Renal cortical epithelial cell (primary cell): ENCODE data around the gene SF3B4. TPM values are rescaled to one million over a fixed set of nuclear protein-coding genes. Genes with fewer than 3 reads are reported as not detected.
"Not testable (repeated sequence)": the region's sequence is repeated elsewhere in the genome, so short reads cannot be mapped to it uniquely, and the experiment has no call there.

Experiments used
- DNase-seq: peaks from one replicate; pipeline ENCODE4 v3.0.0-alpha.2; 2011; ENCODE audit warnings: low read depth
- total RNA-seq: library from RNA; depleted of rRNA; stranded (reverse); fragments of >200 nt; gene quantifications from 2 replicates; pipeline ENCODE4 v1.2.3, GENCODE V29; 2014

Gene SF3B4
- total RNA-seq: 10.2 and 20.0 TPM in 2 replicates

DNA sequence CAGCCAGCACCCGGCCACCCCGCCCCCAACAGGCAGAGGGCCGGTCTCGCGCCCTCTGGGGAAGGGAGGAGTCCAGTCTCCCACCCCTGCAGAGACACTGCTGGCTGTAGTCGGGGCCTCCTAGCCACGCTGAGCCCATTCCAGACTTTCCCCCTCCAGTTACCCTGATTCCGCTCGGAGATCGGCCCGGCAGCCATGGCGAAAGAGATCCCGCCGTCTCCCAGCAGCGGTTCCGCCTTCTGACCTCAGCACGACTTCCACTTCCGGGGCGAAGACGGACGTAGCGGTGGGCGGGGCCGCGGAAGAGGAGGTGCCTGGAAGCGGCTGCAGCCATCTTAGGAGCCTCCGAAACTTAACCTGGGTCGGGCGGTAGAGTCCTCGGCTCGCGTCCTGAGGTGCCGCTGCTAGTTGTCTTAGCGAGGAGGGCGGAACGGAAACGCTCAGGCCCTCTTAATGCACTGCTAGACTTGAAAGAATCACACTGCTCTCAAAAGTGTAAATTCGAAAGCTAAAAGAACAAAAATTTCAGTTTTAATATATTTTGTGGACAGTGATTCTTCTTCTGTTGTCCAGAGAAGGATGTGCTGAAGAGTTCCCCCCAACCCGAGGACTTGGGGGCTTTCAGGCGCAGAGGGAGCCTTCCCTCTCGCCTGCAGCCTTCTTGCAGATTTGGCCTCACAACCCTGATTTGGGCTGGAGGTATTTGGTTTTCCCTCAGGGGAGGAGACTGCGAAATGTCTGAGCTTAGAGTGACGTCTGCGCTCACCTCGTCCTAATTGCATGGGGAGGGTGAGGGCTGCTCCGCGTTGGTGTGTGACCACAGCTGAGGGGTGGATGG is at the start of gene SF3B4:
Gene SF3B4, minus strand, starts transcription at position 241 of the 838 bp plus-strand sequence. Its CDS starts 44 bp downstream, at position 197.
- DNase-seq: peak; percentile 87

GRCh38 chr1:149977345-149977744 is 49.7 kb upstream of the SF3B4 start:
- no peak for DNase-seq

GRCh38 chr1:149972547-149972946 is 44.9 kb upstream of the SF3B4 start:
- no peak for DNase-seq

- no peak for DNase-seq
These were observed 40.0 kb upstream of the SF3B4 start for GRCh38 chr1:149967646-149968045.

GRCh38 chr1:149967041-149967440 is 39.4 kb upstream of the SF3B4 start:
- DNase-seq: no peak

DNA sequence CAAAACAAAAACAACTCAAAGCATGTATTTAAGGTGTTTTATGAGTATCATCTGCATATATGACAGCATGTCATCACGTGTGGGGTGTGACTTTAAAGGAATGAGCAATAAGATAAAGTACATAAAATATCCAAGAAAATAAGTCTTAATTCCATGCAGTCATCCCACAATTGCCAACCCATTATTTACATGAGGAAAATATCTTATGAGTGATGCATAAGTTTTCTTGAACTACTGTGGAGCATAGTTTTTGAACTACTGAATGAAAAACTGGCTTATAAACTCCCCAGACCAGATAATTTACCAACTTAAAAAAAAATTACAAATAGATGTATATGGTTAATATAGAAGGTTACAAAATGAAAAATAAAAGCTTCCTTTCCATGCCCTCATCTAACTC is 38.8 kb upstream of the SF3B4 start:
- no peak for DNase-seq

DNA sequence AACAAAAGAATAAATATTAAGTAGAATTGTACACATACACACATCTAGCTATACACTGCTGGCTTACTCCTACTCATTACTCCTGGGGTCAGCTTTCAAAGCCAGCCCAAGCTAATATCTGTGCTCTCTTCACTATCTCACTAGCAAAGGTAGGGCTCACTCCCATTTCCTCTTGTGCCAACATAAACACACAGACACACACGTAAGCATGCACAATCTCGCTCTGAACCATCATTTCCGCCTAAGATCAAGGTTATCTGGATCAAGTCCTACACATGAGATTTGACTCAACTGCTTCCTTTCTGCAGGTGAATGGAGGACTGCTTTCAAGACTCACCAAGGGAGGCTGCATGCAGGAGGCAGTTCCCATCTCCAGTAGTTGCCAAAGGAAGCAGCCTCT is 37.8 kb upstream of the SF3B4 start:
- DNase-seq: no peak

DNA sequence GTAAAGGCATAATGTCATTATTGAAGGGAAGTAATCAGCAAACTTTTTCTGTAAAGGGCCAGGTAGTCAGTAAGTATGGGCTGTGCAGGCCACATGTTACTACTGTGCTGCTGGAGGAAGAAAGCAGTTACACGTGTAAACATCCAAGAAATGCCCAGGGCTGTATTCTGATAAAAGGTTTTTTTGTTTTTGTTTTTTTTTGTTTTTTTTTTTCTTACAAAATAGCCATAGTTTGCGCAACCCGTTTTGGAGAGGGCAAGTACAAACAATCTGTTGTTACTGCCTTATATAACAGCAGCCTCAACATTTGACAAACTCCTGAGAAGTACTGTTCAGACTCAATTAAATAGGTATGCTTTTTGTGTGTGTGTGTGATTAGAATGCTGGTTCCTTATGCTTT is 35.8 kb upstream of the SF3B4 start:
- peak; percentile 52 for DNase-seq

- DNase-seq: no peak
These were observed 35.1 kb upstream of the SF3B4 start for GRCh38 chr1:149962736-149963135.

- DNase-seq: peak; percentile 84
These were observed 34.5 kb upstream of the SF3B4 start for GRCh38 chr1:149962039-149962647.

GRCh38 chr1:149957548-149957947 is 29.9 kb upstream of the SF3B4 start:
- DNase-seq: not testable (repeated sequence)

GRCh38 chr1:149949911-149950310 is 22.3 kb upstream of the SF3B4 start:
- DNase-seq: no peak

DNA sequence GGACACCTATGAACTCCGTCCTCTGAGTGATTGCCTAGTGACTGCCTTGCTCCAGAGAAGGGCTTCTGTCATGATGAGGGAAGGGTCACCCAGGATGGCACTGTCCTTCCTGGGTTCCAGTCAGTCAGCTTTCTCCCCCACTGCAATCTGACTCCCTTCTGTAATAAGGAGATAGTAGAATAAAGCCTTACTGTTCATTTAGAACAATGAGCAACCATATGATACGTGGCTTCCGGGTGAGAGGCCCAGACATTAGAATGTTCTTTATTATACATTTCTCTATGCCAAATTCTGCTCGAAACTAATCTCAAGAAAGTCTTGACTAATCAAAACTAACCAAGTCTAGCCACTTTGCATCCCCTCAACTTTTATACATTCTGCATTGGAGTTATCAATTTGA is 17.6 kb upstream of the SF3B4 start:
- DNase-seq: no peak

GRCh38 chr1:149942885-149943284 is 15.3 kb upstream of the SF3B4 start:
- DNase-seq: no peak

DNA sequence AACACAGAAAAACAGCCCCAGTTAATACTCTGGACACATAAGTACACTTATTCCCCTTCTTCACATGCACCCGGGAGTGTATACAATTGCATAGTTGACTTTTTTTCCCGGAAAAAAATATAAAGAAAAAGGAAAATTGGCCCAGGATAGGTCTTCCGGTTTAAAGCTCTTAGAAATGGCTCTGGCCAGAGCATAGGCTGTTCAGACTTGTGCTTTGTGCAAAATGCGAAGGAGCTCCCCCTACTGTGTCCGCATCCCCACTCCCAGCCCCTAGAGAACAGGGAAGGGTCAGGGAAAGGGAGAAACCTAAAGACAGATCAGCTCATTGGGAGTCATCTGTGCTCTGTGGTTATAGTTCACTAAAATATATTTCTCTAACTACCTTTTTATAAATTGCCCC is 14.6 kb upstream of the SF3B4 start:
- no peak for DNase-seq

- DNase-seq: no peak
These were observed 12.8 kb upstream of the SF3B4 start for GRCh38 chr1:149940427-149940826.

DNA sequence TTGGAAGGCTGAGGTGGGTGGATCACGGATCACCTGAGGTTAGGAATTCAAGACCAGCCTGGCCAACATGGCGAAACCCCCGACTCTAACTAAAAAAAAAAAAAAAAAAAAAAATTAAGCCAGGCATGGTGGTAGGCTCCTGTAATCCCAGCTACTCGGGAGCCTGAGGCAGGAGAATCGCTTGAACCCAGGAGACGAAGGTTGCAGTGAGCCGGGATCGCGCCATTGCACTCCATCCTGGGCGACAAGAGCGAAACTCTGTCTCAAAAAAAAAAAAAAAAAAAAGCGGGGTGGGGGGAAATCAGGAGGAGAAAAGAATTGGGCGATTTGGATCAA is 11.0 kb upstream of the SF3B4 start:
- not testable (repeated sequence) for DNase-seq

DNA sequence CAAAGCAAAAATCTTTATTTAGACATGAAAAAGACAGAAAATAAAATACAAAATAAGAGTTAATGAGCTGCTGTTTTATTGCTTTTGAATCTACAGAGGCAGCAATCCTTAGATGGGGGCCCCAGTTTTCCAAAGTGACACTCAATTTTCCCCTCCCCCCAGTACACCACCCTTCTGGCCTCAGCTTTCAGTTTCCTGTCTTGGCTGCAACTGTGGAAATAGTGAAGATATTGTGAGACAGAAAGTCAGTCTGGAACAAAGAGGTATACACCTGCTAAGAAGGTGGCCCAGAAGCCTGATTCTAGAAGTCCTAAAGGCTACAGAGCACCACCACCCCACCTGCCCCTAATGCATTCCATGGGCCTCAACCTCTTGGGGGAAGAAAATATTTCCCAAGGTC is 10.2 kb upstream of the SF3B4 start:
- DNase-seq: no peak

DNA sequence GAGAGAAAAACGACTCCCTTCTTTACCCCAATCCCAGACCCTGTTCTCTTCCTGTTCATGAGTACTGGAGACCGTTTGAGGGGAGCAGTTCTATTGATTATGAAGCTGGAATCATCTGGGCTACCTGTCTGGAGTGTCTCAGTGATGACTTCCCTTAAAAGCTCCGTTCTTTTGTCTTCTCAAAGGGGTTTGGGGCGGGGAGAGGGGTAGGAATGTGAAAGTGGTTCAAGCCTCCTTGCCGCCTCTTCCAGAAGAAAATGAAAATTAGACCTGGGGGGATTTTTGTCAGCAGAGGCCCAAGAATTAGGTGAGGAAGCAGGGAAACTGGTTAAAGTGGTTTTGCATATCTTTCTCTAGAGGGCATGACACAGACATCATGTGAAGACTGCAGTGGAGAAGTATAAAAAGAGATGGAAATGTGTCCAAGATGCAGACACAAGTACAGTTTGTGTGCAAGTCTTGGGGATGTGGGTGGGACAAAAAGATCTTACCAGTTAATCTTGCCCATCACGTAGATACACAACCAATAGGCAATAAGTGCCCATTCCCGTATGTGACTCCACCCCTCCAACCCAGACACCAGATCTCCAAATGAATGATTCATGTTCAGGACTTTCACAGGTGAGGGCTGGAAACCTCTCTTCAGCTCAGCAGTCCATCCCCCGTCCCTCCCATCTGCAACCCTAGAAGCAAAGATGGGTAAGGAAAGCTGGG is 9.5 kb upstream of the SF3B4 start:
- peak; percentile 80 for DNase-seq

DNA sequence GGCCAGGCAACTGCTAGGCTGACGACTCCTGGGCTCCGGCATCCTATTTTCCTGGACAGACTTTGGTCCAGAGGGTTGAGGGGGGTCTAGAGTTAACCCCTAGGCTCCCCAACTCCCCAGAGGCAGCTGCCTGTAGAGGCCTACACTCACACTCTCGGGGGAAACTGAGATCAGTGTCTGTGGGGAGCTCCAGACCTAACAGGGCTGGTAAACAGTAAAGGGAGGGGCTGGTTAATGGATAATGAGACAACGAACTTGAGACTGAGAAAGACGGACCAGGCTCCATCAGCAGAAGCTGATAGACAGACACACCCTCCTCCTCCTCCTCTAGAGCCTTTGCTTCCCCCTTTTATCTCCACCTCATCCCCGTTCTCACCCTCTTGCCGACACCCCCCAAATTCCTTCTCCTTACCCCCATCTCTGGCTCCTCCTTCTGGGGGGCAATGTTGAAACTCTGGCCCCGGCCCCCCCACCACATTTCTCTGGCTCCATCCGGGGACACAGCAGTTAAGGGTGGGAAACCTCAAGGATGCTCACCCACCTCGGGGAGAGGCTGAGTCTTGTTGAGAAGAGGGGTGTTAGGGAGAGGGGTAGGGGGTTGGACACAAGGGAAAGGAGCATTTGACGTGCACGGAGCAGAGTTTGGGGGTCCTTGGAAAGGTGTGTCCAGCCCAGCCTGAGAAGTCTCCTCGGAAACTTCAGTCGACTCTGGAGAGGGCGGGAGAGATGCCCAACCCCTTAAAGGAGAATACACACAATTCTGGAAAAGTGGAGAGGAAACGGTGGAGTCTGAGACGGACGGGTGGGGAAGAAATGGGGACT is 8.8 kb upstream of the SF3B4 start, which contains the start of gene MTMR11:
Gene MTMR11, minus strand, starts transcription at position 710 of the 822 bp plus-strand sequence. Its CDS starts 232 bp downstream, at position 478.
- DNase-seq: peak; percentile 59

GRCh38 chr1:149934356-149934755 is 6.8 kb upstream of the SF3B4 start:
- DNase-seq: no peak

DNA sequence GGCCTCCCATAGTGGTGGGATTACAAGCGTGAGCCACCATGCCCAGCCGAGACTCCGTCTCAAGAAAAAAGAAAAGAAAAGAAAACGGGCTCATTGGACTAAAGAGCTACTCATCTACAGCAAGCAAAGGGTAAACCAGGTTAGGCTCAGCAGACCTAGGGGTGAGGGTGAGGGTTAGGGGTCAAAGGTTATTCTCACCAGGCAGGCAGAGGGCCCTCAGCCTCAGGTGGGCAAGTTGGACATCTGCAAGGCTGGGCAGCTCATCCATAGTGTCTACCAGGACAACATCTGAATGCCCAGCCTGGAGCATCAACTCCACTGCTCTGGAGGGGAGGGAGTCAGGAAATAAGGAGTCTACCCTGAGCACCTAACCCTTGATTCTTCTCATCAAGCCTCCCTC is 5.6 kb upstream of the SF3B4 start:
- no peak for DNase-seq
